SKM-1 treated with dmso at 0.1 percent for 144 hours (cell line): ENCODE measurements around the gene BOD1L1.
A peak's percentile ranks its signal among the peaks of the same experiment; 100 is the strongest.

Experiments
- DNase-seq: peaks from one replicate; lab custom pipeline; 2025; ENCODE audit not compliant: unreplicated experiment; lab: John Stamatoyannopoulos, UW

BOD1L1 gene

GRCh38 chr4:13626492-13627177 lies 890 bp downstream of the BOD1L1 start:
- DNase-seq = no peak

GRCh38 chr4:13618212-13618806 lies 9.2 kb downstream of the BOD1L1 start:
- DNase-seq = no peak

GRCh38 chr4:13617801-13618200 lies 9.7 kb downstream of the BOD1L1 start:
- DNase-seq = no peak

GRCh38 chr4:13616597-13616996 lies 10.9 kb downstream of the BOD1L1 start:
- no peak for DNase-seq

- peak; percentile 91 for DNase-seq
These were observed 12.4 kb downstream of the BOD1L1 start for GRCh38 chr4:13615161-13615560.

GRCh38 chr4:13612569-13612968 lies 15.0 kb downstream of the BOD1L1 start:
- no peak for DNase-seq

GRCh38 chr4:13611283-13611842 lies 16.2 kb downstream of the BOD1L1 start:
- no peak for DNase-seq

- no peak for DNase-seq
These were observed 22.2 kb downstream of the BOD1L1 start for GRCh38 chr4:13605330-13605729.

- DNase-seq = no peak
These were observed 25.7 kb downstream of the BOD1L1 start for GRCh38 chr4:13601848-13602247.

- peak; percentile 86 for DNase-seq
These were observed 26.5 kb downstream of the BOD1L1 start for GRCh38 chr4:13601048-13601447.

- no peak for DNase-seq
These were observed 28.4 kb downstream of the BOD1L1 start for GRCh38 chr4:13599159-13599558.

- DNase-seq = no peak
These were observed 29.9 kb downstream of the BOD1L1 start for GRCh38 chr4:13597604-13598003.

- no peak for DNase-seq
These were observed 30.4 kb downstream of the BOD1L1 start for GRCh38 chr4:13597141-13597540.

- DNase-seq = no peak
These were observed 35.3 kb downstream of the BOD1L1 start for GRCh38 chr4:13592220-13592619.

- DNase-seq = no peak
These were observed 36.8 kb downstream of the BOD1L1 start for GRCh38 chr4:13590766-13591165.

GRCh38 chr4:13588954-13589353 lies 38.6 kb downstream of the BOD1L1 start:
- DNase-seq = no peak

- DNase-seq = no peak
These were observed 43.0 kb downstream of the BOD1L1 start for GRCh38 chr4:13584481-13584880.

- DNase-seq = peak; percentile 98
These were observed 47.5 kb downstream of the BOD1L1 start for GRCh38 chr4:13580036-13580435.

GRCh38 chr4:13577660-13578059 lies 49.9 kb downstream of the BOD1L1 start:
- DNase-seq = no peak

GRCh38 chr4:13570916-13571315 lies 56.6 kb downstream of the BOD1L1 start:
- no peak for DNase-seq

GRCh38 chr4:13567125-13567524 lies 60.4 kb downstream of the BOD1L1 start:
- no peak for DNase-seq

- no peak for DNase-seq
These were observed 64.6 kb downstream of the BOD1L1 start for GRCh38 chr4:13562876-13563275.

- DNase-seq = no peak
These were observed 65.9 kb downstream of the BOD1L1 start for GRCh38 chr4:13561673-13562072.
